ENCODE results near the gene LRRN2. TPM values are rescaled to one million over a fixed set of nuclear protein-coding genes. Genes with fewer than 3 reads are reported as not detected.

Gene LRRN2
- total RNA-seq, 1 donor from 2014 or later = 4.6 TPM

DNA sequence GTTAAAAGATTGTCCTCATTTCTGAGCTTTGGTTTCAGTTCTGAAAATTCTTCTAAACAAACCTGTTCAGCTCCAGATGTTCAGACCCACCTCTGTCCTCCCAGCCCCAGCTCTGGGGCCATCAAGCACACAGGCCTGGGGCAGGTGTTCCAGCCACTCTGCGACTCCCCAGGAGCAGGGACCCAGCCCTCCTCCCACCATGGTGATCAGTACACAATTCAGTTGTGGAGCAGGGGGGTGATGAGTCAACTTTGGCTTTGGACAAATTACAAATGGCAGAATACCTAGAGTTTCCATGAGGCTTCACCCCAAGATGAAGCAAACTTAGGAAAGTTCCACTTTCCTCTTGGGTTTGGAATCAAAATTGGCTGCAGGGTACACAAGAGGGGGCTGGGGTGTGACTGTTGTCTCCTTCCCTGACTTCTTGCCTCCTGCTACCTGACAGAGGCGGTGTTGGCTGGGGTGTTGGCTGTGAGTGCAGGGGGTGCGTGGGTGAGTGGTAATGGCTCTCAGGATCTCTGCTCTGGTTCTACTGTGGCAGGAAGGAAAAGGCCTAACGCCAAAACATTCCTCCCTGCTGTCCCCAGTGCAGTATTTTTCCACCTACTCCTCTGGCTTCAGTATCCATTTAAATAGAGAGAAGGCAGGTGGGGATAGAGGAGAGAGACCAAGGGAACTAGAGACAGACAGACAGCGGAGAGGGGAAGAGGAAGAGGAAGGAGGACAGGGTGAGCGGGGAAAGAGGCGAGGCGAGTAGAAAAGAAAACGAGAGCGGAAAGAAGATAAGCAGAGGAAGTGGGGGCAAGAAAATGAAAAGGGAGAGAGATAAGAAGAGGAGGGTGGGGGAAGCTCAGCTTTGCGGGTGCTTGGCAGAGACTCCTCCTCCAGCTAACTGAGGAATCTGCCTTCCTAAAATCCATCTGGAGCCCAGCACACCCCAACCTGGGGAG, 20.6 kb upstream of the LRRN2 start:
- Mint-ChIP-seq H3K4me1 (ENCODE audit: low read depth) (no peaks in the 10 kb centered on the region), H3K27me3 (ENCODE audit: low read depth) (peaks cover 43% of the 10 kb centered on the region), H3K27ac (ENCODE audit: unreplicated experiment) (no peak overlapping the region), H3K9me3 (ENCODE audit: low read depth) (no peaks in the 10 kb centered on the region), H3K36me3 (ENCODE audit: low read depth) (no peaks in the 10 kb centered on the region), H3K4me3 (ENCODE audit: unreplicated experiment) (no peak overlapping the region)
- TF ChIP-seq, protein P1, sequence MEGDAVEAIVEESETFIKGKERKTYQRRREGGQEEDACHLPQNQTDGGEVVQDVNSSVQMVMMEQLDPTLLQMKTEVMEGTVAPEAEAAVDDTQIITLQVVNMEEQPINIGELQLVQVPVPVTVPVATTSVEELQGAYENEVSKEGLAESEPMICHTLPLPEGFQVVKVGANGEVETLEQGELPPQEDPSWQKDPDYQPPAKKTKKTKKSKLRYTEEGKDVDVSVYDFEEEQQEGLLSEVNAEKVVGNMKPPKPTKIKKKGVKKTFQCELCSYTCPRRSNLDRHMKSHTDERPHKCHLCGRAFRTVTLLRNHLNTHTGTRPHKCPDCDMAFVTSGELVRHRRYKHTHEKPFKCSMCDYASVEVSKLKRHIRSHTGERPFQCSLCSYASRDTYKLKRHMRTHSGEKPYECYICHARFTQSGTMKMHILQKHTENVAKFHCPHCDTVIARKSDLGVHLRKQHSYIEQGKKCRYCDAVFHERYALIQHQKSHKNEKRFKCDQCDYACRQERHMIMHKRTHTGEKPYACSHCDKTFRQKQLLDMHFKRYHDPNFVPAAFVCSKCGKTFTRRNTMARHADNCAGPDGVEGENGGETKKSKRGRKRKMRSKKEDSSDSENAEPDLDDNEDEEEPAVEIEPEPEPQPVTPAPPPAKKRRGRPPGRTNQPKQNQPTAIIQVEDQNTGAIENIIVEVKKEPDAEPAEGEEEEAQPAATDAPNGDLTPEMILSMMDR (IDR thresholded peaks at IDR 0.05) = no peak
- DNase-seq (ENCODE audit: low spot score) = no peak

DNA sequence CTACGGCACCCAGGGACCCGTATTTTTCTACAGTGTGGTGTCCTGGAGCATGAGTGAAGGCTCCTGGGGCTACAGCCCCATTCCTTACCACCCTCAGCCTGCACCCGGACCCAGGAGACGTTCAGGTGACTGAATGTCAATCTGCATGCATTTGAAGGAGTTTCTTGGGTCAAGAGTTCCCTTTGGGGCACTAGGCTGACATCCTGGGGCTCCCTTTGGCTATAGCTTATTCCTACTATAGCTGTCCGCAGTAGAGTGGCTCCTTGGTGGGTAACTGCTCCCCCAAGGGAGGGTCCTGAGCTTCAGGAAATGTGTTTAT, 19.9 kb upstream of the LRRN2 start:
- TF ChIP-seq, protein P1 (IDR thresholded peaks at IDR 0.05) = no peak
- no peak for DNase-seq (ENCODE audit: low spot score)
- H3K36me3 Mint-ChIP-seq (ENCODE audit: low read depth) = no peaks in the 10 kb centered on the region
- H3K9me3 Mint-ChIP-seq (ENCODE audit: low read depth) = no peaks in the 10 kb centered on the region
- no peak overlapping the region for H3K4me3 Mint-ChIP-seq (ENCODE audit: unreplicated experiment)
- no peaks in the 10 kb centered on the region for H3K4me1 Mint-ChIP-seq (ENCODE audit: low read depth)
- H3K27ac Mint-ChIP-seq (ENCODE audit: unreplicated experiment) = no peak overlapping the region
- H3K27me3 Mint-ChIP-seq (ENCODE audit: low read depth) = peaks cover 36% of the 10 kb centered on the region

DNA sequence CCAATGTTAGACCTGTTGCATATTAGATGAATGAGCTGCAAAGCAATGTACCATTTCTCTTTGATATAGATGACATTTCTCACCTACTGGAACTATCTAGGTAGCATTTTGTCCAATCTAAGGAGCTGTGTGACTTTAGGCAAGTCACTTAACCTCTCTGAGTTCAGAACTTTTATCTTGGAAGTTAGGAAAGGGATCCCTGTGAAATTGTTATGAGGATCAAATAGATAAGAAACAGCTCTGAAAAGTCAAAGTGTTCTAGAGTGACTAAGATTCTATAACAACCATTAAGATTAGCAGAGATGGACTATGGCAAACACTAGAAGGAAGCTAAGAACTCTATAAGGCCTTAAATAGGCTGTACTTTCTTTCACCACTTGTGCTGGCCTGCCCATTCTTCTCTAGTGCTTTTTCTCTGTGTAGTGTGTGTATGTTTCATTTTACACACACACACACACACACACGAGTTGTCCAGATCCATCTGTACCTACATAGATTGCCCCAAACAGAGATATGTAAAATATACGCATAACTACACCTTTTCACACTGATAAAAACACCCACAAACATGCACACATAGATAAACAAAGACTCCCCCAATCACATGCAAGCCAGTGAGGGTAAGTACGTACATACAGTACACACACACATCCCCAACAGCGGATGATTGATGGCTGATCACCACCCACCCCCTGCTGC, 19.4 kb upstream of the LRRN2 start:
- H3K4me3 Mint-ChIP-seq (ENCODE audit: unreplicated experiment) = no peak overlapping the region
- no peaks in the 10 kb centered on the region for H3K9me3 Mint-ChIP-seq (ENCODE audit: low read depth)
- no peaks in the 10 kb centered on the region for H3K4me1 Mint-ChIP-seq (ENCODE audit: low read depth)
- H3K36me3 Mint-ChIP-seq (ENCODE audit: low read depth) = no peaks in the 10 kb centered on the region
- H3K27me3 Mint-ChIP-seq (ENCODE audit: low read depth) = peaks cover 35% of the 10 kb centered on the region
- TF ChIP-seq, protein P1 (IDR thresholded peaks at IDR 0.05) = no peak
- DNase-seq (ENCODE audit: low spot score) = no peak
- H3K27ac Mint-ChIP-seq (ENCODE audit: unreplicated experiment) = no peak overlapping the region

DNA sequence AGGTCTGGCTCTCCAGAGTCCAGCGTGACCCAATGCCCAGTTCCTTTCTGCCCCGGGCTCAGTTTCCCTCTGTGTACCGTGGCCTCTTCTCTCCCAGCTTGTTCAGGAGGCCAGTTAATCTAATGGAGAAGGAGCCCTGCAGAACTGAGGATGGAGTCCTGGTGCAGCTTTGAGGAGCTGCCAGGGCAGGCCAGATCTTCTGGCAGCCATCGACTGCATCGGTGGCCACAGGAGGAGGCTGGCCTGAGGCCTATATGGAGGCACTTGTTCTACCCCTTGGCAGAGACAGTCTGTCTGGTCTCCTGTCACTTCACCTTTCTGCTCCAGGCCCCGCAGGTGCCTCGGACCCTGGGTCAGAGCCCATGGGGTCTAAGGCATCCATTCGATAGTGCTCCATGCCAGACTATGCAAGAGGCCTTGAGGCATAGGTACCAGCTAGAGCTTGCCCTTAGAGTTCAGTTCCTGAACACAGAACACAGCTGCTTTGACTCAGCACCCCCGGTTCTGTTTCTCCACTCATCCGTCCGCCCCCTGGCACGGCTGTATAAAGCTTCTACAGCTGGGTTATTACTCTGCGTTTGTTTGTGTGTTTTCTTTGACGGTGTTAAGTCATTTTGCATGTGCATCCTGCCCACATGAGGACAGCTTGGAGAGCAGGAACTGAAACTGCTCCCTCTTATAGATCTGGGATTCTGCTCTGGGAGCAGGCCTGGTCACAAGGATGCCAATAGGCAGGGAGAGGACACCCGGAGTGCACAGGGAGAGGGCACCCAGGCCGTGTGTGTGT, 18.5 kb upstream of the LRRN2 start:
- Mint-ChIP-seq H3K4me3 (ENCODE audit: unreplicated experiment) (no peak overlapping the region), H3K4me1 (ENCODE audit: low read depth) (no peaks in the 10 kb centered on the region), H3K27ac (ENCODE audit: unreplicated experiment) (no peak overlapping the region), H3K27me3 (ENCODE audit: low read depth) (peaks cover 35% of the 10 kb centered on the region), H3K9me3 (ENCODE audit: low read depth) (no peaks in the 10 kb centered on the region), H3K36me3 (ENCODE audit: low read depth) (no peaks in the 10 kb centered on the region)
- TF ChIP-seq, protein P1 (IDR thresholded peaks at IDR 0.05) = no peak
- DNase-seq (ENCODE audit: low spot score) = no peak

DNA sequence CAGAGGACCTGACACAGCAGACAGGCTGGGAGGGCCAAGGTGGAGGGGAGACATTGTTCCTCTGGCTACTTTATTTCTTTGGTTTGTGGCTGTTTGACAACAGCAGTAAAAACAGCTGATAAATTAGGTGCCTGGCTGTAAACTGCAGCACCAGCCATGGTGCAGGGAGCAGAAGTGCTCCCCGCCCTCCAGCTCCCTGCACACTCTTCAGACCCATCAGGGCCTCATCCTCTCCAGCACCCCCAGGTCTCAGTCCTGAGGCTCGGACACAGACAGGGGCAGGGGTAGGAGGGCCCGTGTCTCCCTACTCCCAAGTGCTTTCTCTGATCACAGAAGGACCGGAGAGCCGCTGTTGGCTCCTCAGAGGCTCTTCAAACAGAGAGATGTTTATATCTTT, 17.7 kb upstream of the LRRN2 start:
- Mint-ChIP-seq H3K4me1 (ENCODE audit: low read depth) (no peaks in the 10 kb centered on the region), H3K4me3 (ENCODE audit: unreplicated experiment) (no peak overlapping the region), H3K36me3 (ENCODE audit: low read depth) (no peaks in the 10 kb centered on the region), H3K9me3 (ENCODE audit: low read depth) (no peaks in the 10 kb centered on the region), H3K27me3 (ENCODE audit: low read depth) (peaks cover 32% of the 10 kb centered on the region), H3K27ac (ENCODE audit: unreplicated experiment) (no peak overlapping the region)
- DNase-seq (ENCODE audit: low spot score) = no peak
- TF ChIP-seq, protein P1 (IDR thresholded peaks at IDR 0.05) = no peak

Measured in chondrocyte (in vitro differentiated cells).